Measurements from ENCODE around the gene ABL2.

DNA sequence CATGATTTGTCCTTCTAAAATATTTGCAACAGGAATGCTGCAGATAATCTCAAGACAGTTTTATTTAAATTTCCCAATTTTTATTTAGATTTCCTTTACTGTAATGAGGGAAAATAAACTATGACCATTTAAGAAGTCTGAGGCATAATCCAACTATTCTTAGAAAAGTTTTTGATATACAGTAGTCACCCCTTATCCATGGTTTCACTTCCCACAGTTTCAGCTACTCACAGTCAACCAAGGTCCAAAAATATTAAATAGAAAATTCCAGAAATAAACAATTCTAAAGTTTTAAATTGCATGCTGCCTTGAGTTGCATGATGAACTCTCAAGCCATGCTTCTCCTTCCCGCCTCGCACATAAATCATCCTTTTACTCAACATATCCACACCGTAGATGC, 114.3 kb downstream of the ABL2 start:
- TF ChIP-seq IRF1 (CRISPR knock-in tag; IDR thresholded peaks at IDR 0.05) (no peak), JUN (CRISPR knock-in tag; IDR thresholded peaks at IDR 0.05) (no peak), CREM (CRISPR knock-in tag; IDR thresholded peaks at IDR 0.05) (no peak), ATF1 (CRISPR knock-in tag; IDR thresholded peaks at IDR 0.05) (no peak), SP1 (CRISPR knock-in tag; conservative IDR thresholded peaks at IDR 0.05) (no peak)

All from WTC11 (cell line).